PC-9 (cell line): Measurements from ENCODE around the gene POU3F3.

Experiments
- CTCF ChIP-seq: fragments of 200-600 bp; sonication (generic); conservative IDR thresholded peaks from 2 replicates; pipeline ENCODE4 v1.6.1; 2017; ENCODE audit warnings: mixed run types, antibody characterized with exemption, mild to moderate bottlenecking, moderate library complexity
- EZH2 ChIP-seq: fragments of 200-600 bp; sonication (generic); IDR thresholded peaks from 2 replicates; pipeline ENCODE4 v1.8.0; 2017; ENCODE audit warnings: antibody characterized with exemption, low read depth

- no peak for TF ChIP-seq CTCF
- no peak for TF ChIP-seq EZH2
These were observed 36.8 kb downstream of the POU3F3 start for GRCh38 chr2:104890685-104891069.
